HG03039 (cell line): ENCODE results near the gene FGFBP3.

Source experiments
- ATAC-seq: cut with Tn5 transposase; IDR thresholded peaks from one replicate; pipeline ENCODE4 v1.9.1; 2021; ENCODE audit warnings: mild to moderate bottlenecking, moderate library complexity; ENCODE audit not compliant: unreplicated experiment

Gene FGFBP3

DNA sequence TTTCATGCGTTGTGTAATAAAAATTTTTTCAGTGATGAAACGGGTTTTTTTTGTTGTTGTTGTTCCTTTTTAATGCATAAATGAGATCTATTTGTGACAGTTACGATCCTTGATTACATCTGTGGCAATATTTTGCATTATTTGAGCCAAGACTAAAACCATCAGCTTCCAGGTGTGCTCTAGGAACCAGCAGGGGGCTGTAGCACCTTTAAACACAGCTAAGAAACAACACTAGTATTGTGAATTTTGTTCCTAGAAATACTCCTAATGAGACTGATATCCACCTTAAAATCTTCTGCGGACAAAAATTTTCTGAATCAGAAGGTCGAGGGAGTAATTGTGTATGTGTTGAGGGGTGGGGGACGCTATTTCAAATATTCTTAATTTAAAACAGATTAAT, 52.6 kb downstream of the FGFBP3 start:
- ATAC-seq = no peak
